GM21576 (cell line): ENCODE results near the gene ANAPC5.
A peak's percentile ranks its signal among the peaks of the same experiment; 100 is the strongest.
"Not testable (repeated sequence)": the region's sequence is repeated elsewhere in the genome, so short reads cannot be mapped to it uniquely, and the experiment has no call there.

ENCODE experiments used
- ATAC-seq: cut with Tn5 transposase; IDR thresholded peaks from one replicate; pipeline ENCODE4 v1.9.1; 2021; ENCODE audit warnings: mild to moderate bottlenecking, moderate library complexity; ENCODE audit not compliant: unreplicated experiment

Gene ANAPC5

GRCh38 chr12:121351820-121352681 lies at the start of gene ANAPC5:
TSS of gene ANAPC5 (minus strand) at chr12:121352411. CDS start at chr12:121352340, 71 bp downstream.
- peak; percentile 97 for ATAC-seq

GRCh38 chr12:121400332-121401139 lies 48.3 kb upstream of the ANAPC5 start:
- ATAC-seq, result peak; percentile 38

- ATAC-seq, result peak; percentile 85
These were observed 47.5 kb upstream of the ANAPC5 start, which contains the start of gene RNF34 for GRCh38 chr12:121399391-121400331. TSS of gene RNF34 (plus strand) at chr12:121400118. CDS start at chr12:121400213, 95 bp downstream.

GRCh38 chr12:121398355-121398754 lies 46.1 kb upstream of the ANAPC5 start:
- ATAC-seq, result no peak

GRCh38 chr12:121397521-121397920 lies 45.3 kb upstream of the ANAPC5 start:
- no peak for ATAC-seq

- ATAC-seq, result no peak
These were observed 40.1 kb upstream of the ANAPC5 start for GRCh38 chr12:121392325-121392716.

GRCh38 chr12:121391619-121392324 lies 39.6 kb upstream of the ANAPC5 start:
- no peak for ATAC-seq

GRCh38 chr12:121390856-121391255 lies 38.6 kb upstream of the ANAPC5 start:
- ATAC-seq, result no peak

- ATAC-seq, result no peak
These were observed 36.3 kb upstream of the ANAPC5 start for GRCh38 chr12:121388421-121388981.

- ATAC-seq, result not testable (repeated sequence)
These were observed 32.7 kb upstream of the ANAPC5 start for GRCh38 chr12:121384891-121385290.

- ATAC-seq, result no peak
These were observed 31.4 kb upstream of the ANAPC5 start for GRCh38 chr12:121383601-121384021.

- ATAC-seq, result no peak
These were observed 27.7 kb upstream of the ANAPC5 start for GRCh38 chr12:121379945-121380344.

GRCh38 chr12:121378736-121379135 lies 26.5 kb upstream of the ANAPC5 start:
- ATAC-seq, result no peak

- no peak for ATAC-seq
These were observed 24.8 kb upstream of the ANAPC5 start for GRCh38 chr12:121376754-121377697.

GRCh38 chr12:121374945-121375584 lies 22.9 kb upstream of the ANAPC5 start:
- ATAC-seq, result not testable (repeated sequence)

GRCh38 chr12:121374336-121374735 lies 22.1 kb upstream of the ANAPC5 start:
- not testable (repeated sequence) for ATAC-seq

- no peak for ATAC-seq
These were observed 21.5 kb upstream of the ANAPC5 start for GRCh38 chr12:121373755-121374154.

GRCh38 chr12:121371404-121371803 lies 19.2 kb upstream of the ANAPC5 start:
- ATAC-seq, result no peak
